Thyroid gland (tissue), 4 donors: ENCODE data around the gene SELENON.

Experiments
- CTCF ChIP-seq, 6 experiments: fragments of 200-600 bp in 3 of 6; fragments of 450-650 bp in 3 of 6; sonication (generic) in 3 of 6; IDR thresholded peaks; one replicate each; pipeline ENCODE4 v1.5.1; 2016 to 2019; ENCODE audit warnings: antibody characterized with exemption in 6 of 6, mild to moderate bottlenecking in 2 of 6, inconsistent platforms in 1 of 6, moderate library complexity in 1 of 6
- POLR2A ChIP-seq, 2 donors: fragments of 450-650 bp; IDR thresholded peaks; one replicate each; pipeline ENCODE4 v1.6.1; 2017; ENCODE audit warnings: antibody characterized with exemption in 2 of 2, mild to moderate bottlenecking in 2 of 2, moderate library complexity in 1 of 2

GRCh38 chr1:25828491-25828890 is 28.5 kb downstream of the SELENON start:
- TF ChIP-seq CTCF (IDR thresholded peaks at IDR 0.05) (no peak), POLR2A (IDR thresholded peaks at IDR 0.05) (no peak)
